CD4-positive, alpha-beta T cell treated with Interleukin-12 subunit alpha and Interleukin-12 subunit beta, for 1 hour (primary cell): ENCODE measurements around the gene ISG15.

Source experiments
- DNase-seq: peaks from one replicate; pipeline ENCODE4 v3.0.0-alpha.2; 2020

ISG15 gene

GRCh38 chr1:1013105-1013921, at the start of gene ISG15:
Gene ISG15 (plus strand): TSS chr1:1013497. CDS start chr1:1013574, 77 bp downstream.
- peak; percentile 91 for DNase-seq

DNA sequence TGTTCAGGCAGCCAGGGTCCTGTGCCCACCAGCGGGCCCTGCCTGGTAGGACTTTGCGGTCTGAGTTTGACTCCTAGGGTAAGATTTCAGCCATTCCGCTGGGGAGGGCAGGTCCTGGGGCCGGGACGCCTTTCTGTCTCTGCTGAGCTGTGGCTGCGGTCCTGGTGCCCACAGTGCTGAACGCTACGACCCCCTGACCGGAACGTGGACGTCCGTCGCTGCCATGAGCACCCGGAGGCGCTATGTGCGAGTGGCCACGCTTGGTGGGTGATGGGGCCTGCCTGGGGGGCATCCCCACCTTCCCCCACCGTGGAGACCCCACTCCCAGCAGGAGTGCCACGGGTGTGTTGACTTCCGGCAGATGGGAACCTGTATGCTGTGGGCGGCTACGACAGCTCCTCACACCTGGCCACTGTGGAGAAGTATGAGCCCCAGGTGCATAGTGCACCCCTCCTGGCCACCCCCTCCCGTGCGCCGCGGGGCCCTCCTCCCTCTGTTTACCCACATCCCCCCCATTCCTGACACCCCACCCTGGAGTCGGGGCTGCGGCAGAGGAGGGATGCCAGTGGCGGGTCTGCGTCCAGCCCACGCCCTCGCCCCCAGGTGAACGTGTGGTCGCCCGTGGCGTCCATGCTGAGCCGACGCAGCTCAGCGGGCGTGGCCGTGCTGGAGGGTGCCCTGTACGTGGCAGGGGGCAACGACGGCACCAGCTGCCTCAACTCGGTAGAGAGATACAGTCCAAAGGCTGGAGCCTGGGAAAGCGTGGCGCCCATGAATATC, 49.4 kb upstream of the ISG15 start:
- DNase-seq: no peak

DNA sequence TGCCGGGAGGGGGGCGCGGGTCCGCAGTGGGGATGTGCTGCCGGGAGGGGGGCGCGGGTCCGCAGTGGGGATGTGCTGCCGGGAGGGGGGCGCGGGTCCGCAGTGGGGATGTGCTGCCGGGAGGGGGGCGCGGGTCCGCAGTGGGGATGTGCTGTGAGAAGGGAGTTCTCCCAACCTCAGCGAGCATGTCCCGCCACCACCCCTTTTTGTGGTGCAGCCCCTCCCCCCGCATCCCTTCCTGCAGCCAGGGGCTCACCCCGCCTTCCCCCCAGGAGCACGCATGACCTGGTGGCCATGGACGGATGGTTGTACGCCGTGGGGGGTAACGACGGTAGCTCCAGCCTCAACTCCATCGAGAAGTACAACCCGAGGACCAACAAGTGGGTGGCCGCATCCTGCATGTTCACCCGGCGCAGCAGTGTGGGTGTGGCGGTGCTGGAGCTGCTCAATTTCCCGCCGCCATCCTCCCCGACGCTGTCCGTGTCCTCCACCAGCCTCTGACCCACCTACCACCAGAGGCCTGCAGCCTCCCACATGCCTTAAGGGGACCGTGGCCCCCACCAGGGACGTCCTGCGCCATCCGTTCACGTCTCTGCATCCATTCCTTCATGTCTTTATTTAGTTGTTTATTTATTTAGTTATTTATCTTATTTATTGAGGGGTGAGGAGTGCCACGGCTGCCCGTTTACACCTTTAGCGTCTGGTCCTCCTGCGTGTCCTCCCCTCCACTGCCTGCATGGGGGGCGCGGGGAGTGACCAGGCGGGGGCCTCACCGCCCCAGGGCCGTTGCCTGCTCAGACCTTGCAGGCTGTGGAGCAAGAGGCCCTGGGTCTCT, 48.4 kb upstream of the ISG15 start:
- no peak for DNase-seq

GRCh38 chr1:965526-966134, 47.7 kb upstream of the ISG15 start:
- DNase-seq: no peak

DNA sequence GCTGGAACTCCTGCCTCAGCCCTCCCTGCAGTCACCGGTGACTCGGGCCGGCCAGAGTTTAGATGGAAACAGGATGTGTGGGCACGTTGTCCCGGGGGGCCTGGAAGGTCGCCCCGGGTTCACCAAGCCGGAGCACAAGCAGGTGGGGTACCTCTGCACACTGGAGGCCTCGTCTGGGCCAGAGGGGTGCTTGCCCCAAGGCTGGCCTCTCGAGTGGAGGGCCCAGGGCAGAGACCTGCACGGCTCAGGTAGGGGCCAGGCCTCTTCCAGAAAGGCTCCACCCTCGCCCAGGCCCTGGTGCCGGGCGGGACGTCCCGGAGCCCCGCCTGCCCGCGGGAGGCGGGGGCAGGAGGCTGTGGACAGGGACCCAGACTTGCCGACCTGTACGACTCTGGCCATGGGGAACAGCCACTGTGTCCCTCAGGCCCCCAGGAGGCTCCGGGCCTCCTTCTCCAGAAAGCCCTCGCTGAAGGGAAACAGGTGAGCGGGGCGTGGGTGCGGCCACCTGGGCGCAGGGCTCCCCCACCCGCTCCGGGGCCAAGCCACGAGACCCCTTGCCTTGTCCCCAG, 47.1 kb upstream of the ISG15 start, which contains the start of gene PLEKHN1:
Gene PLEKHN1, plus strand, starts transcription at position 348 of the 569 bp plus-strand sequence. Its CDS starts 50 bp downstream, at position 398.
- DNase-seq: peak; percentile 19

GRCh38 chr1:966704-967300, 46.5 kb upstream of the ISG15 start:
- peak; percentile 78 for DNase-seq

DNA sequence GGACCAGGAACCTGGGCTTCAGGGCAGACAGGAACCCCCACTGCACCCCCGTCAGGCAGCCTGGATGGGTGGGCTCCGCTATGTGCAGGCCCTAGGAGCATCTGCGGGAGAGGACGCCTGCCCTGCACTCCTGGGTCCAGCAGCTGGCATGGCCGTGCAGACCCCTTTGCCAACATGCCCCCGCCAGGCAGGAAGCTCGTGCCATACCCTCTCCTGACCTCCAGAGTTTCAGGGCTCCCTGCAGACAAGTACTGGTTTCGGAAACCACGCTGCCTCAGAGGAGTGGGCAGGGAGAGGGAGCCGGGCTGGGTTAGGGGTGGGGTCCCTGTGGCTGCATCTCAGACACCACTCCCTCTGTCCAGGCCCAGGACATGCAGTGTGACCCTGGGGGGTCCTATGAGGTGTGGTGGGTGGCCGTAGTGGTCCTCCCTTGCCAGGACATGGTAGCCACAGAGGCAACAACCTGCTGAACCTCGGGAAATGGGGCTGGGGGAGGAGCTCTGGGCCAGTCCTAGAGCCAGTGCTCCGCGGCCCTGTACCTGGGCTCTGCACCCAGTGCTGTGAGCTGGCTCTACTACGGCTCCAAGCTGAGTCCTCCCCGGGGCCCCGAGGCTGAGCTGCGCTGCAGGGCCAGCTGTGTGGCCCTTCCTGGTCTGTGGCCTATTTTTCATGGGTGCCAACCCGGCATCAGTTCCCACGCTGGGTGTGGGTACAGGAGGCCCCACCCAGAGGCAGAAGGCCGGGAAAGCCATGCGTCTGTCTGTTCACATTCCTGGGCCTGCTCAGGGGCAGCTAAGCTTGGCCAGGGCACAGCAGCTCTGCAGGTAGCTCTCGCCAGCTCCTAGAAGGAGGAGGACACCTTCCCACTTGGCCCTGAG, 45.6 kb upstream of the ISG15 start:
- DNase-seq: no peak

DNA sequence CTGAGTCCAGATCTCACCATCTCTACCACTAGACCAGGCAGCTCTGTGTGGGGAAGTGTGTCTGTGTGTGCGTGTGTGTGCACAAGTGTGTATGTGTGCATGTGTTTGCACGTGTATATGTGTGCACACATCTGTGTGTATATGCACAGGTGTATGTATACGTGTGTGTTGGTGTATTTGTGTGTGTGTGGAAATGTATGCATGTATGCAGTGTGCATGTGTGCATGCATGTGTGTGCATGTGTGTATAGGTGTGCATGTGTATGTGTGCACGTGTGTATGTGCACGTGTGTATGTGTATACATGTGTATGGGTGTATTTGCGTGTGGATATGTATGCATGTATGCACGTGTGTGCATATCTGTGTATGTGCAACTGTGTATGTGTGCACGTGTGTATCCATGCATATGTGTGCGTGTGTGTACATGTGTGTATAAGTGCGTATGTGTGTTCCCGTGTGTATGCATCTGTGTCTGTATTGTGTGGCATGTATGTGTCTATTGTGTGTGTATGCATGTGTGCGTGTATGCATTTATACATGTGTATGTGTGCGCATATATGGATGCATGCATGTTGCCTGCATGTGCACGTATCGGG, 43.9 kb upstream of the ISG15 start:
- DNase-seq: no peak

- DNase-seq: no peak
These were observed 42.9 kb upstream of the ISG15 start for GRCh38 chr1:970242-970972.

DNA sequence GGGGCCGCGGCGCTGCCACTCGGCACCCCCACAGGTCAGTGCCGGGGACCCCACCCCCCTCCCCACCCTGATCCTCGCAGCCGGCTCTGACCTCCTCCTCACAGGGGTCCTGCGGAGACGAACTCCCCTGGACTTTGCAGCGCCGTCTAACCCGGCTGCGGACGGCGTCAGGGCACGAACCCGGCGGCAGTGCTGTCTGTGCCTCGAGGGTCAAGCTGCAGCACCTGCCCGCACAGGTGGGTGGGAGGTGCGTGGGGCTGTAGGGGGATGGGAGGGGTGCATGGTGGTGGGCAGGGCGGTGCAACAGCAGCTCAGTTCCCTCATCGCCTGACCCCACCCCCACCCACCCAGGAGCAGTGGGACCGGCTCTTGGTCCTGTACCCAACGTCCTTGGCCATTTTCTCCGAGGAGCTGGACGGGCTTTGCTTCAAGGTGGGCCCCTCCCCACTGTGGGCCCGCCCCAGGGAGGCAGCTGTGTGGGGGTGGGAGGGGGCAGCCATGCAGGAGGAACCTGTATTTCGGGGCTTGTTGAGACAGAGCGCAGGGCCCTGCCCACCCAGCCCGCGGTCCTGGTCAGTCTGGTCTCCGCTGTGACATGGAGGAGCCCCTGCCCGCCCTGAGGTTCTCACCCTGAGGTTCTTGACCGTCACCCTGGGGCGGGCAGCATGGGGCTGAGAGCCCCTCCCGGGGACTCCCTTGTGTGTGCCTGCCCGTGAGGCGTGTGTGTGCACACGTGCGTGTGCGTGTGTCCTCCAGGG, 42.1 kb upstream of the ISG15 start:
- DNase-seq: no peak

DNA sequence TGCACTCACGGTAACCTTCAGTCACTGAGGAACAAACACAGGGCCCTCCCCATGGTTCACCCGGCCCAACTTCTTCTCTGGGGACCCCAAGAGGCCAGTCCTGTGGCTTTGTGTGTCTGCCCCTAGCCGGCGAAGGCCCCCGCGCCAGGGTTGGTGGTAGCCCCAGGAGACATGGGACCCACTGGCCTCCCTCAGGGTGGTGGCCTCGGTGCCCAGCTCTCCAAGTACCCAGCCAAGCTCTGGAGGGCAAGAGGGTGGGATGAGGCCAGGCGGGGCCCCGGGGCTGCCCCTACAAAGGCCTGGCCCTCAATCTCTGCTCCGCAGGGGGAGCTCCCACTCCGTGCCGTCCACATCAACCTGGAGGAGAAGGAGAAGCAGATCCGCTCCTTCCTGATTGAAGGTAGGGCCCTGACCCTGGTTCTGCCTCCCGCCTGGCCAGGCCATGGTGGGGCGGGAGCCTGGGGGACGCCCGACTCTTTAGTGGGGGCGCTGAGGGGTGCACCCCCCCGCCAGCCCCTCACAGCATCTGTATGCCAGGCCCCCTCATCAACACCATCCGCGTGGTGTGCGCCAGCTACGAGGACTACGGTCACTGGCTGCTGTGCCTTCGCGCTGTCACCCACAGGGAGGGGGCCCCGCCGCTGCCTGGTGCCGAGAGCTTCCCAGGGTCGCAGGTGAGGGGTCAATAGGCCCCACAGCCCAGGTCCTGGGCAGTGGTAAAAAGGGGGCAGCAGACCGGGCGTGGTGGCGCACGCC, 41.4 kb upstream of the ISG15 start:
- no peak for DNase-seq

DNA sequence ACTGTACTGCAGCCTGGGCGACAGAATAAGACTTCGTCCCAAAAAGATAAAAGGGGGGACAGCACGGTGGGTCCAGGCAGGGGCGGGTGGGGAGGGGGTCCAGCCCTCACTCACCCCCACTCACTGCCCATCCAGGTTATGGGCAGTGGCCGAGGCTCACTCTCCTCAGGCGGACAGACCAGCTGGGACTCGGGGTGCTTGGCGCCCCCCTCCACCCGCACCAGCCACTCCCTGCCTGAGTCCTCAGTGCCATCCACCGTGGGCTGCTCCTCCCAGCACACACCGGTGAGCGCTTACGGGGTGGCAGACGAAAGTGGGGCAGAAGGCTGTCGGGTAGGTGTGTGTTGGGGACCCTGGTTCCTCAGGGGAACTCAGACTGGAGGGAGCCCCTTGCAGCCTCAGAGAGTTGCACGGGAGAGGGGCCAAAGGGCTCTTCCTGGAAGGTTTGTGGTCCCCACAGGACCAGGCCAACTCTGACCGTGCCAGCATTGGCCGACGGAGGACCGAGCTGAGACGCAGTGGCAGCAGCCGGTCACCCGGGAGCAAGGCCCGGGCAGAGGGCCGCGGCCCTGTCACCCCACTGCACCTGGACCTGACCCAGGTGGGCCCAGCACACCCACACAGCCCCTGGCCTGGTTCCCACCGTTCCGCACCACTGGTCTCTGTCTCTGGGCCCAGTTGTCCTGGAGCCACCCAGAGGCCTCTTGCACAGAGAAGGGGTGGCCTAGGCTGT, 40.4 kb upstream of the ISG15 start:
- no peak for DNase-seq

GRCh38 chr1:973459-974292, 39.6 kb upstream of the ISG15 start:
- DNase-seq: no peak

- DNase-seq: no peak
These were observed 39.0 kb upstream of the ISG15 start for GRCh38 chr1:974293-974640.

- DNase-seq: no peak
These were observed 38.5 kb upstream of the ISG15 start for GRCh38 chr1:974687-975328.

DNA sequence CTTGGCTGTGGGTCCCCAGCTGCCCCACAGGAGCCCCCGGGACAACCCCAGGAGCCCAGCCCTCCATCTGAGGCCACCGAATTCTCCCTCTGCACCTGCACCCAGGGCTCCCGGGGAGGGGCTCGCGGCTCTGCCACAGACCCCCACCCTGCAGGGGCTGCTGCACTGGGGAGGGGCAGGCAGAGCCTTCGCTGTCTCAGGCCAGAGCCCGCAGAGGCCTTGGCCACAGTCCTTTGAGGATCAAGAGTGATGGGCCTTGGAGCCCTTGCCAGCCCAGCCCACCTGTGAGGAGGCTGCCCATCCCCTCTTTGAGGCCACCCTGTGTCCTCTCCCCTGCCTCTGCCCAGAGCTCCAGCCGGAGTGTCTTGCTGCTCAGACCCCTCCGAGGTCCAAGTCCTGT, 37.9 kb upstream of the ISG15 start:
- DNase-seq: no peak
